Measurements from ENCODE around the gene ZNF564. TPM values are rescaled to one million over a fixed set of nuclear protein-coding genes. Genes with fewer than 3 reads are reported as not detected.

ZNF564 gene
- total RNA-seq, 4 donors from 2014 or later = 16.4 to 25.6 (median 19.6) TPM

DNA sequence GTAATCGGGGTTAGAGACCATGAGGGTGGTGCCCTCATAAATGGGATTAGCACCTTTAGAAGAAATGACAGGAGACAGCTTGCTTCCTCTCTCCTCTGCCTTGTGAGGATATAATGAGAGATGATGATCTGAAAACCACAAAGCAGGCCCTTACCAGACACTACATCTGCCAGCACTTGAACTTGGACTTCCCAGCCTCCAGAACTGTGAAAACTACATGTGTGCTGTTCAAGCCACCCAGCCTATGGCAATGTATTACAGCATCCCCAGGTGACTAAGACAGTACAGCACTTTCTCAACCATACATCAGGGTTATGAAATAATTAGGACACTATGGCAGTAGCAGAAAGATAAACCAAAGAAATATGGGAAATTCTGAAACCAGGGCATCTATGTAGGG lies 7.4 kb downstream of the ZNF564 start:
- DNase-seq = no peak
- Histone ChIP-seq H3K27ac (no peak overlapping the region), H3K9me3 (peaks cover 2 to 11% of the 10 kb centered on the region in 2 donors), H3K4me1 (peaks cover 0 to 4% (median under 1%) of the 10 kb centered on the region in 4 donors), H3K4me3 (no peak overlapping the region), H3K36me3 (peaks cover 0 to 45% (median 15%) of the 10 kb centered on the region in 4 donors), H3K27me3 (no peaks in the 10 kb centered on the region)
- intact Hi-C loops (cut with DNase I; ENCODE audit: low total_unique reads) (no loop called here), in situ Hi-C loops (cut with MboI; ENCODE audit: low pct_ligation_motif_present in 1 of 4, low pct_unique_long_range_greater_than_20kb in 1 of 4, low sequenced_read_pairs in 3 of 4) (no loop called here)
- TF ChIP-seq POLR2AphosphoS5 (IDR thresholded peaks at IDR 0.05) (no peak), EP300 (IDR thresholded peaks at IDR 0.05; ENCODE audit: low read depth) (no peak), POLR2A (IDR thresholded peaks at IDR 0.05) (no peak)
- TF ChIP-seq, protein P1, sequence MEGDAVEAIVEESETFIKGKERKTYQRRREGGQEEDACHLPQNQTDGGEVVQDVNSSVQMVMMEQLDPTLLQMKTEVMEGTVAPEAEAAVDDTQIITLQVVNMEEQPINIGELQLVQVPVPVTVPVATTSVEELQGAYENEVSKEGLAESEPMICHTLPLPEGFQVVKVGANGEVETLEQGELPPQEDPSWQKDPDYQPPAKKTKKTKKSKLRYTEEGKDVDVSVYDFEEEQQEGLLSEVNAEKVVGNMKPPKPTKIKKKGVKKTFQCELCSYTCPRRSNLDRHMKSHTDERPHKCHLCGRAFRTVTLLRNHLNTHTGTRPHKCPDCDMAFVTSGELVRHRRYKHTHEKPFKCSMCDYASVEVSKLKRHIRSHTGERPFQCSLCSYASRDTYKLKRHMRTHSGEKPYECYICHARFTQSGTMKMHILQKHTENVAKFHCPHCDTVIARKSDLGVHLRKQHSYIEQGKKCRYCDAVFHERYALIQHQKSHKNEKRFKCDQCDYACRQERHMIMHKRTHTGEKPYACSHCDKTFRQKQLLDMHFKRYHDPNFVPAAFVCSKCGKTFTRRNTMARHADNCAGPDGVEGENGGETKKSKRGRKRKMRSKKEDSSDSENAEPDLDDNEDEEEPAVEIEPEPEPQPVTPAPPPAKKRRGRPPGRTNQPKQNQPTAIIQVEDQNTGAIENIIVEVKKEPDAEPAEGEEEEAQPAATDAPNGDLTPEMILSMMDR (IDR thresholded peaks at IDR 0.05) = no peak
- 92 to 100% methylated on average over 1 of the region's 1 CpG for WGBS, 2 donors (ENCODE audit: low coverage in 1 of 2)

DNA sequence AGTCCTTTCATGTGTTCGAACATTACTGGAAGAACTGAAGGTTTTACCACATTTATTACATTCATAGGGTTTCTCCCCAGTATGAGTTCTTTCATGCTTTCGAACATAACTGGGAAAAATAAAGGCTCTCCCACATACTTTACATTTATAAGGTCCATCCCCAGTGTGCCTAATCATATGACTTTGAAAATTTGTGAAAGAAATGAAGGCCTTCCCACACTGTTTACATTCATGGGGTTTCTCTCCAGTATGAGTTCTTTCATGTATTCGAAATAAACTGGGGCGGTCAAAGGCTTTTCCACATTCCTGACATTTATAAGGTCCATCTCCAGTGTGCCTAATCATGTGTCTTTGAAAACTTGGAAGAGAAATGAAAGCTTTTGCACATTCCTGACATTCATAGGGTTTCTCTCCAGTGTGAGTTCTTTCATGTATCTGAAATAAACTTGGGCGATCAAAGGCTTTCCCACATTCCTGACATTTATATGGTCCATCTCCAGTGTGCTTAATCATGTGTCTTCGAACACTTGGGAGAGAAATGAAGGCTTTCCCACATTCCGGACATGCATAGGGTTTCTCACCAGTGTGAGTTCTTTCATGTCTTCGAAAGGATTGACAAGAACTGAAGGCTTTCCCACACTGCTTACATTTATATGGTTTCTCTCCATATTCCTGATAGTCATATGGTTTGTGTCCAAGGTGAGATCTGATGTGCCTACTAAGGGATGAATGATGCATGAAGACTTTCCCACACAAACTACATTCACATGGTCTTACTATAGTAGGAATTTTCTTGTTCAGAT lies 24.0 kb downstream of the ZNF564 start:
- Histone ChIP-seq H3K27ac (no peak overlapping the region), H3K4me1 (no peaks in the 10 kb centered on the region), H3K4me3 (peak overlapping the region in 1 of 4 donors; percentile 16), H3K36me3 (peaks cover 17 to 88% (median 48%) of the 10 kb centered on the region in 4 donors), H3K9me3 (peaks cover 94 to 98% of the 10 kb centered on the region in 2 donors), H3K27me3 (no peaks in the 10 kb centered on the region)
- in situ Hi-C loops (cut with MboI; ENCODE audit: low pct_ligation_motif_present in 1 of 4, low pct_unique_long_range_greater_than_20kb in 1 of 4, low sequenced_read_pairs in 3 of 4) (no loop called here), intact Hi-C loops (cut with DNase I; ENCODE audit: low total_unique reads) (no loop called here)
- WGBS, 2 donors (ENCODE audit: low coverage in 1 of 2) = 90 to 95% methylated on average over 6 to 8 of the region's 8 CpGs
- TF ChIP-seq POLR2AphosphoS5 (IDR thresholded peaks at IDR 0.05) (no peak), EP300 (IDR thresholded peaks at IDR 0.05; ENCODE audit: low read depth) (no peak), POLR2A (IDR thresholded peaks at IDR 0.05) (no peak)
- TF ChIP-seq, protein P1 (IDR thresholded peaks at IDR 0.05) = no peak
- no peak for DNase-seq

DNA sequence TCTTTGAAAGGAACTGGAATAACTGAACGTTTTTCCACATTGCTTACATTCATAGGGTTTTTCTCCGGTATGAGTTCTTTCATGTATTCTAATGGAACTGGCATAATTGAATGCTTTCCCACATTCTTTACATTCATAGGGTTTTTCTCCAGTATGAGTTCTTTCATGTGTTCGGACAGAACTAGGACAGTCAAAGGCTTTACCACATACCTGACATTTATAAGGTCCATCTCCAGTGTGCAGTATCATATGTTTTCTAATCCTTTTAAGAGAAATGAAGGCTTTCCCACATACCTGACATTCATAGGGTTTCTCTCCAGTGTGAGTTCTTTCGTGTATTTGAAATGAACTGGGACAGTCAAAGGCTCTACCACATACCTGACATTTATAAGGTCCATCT lies 24.7 kb downstream of the ZNF564 start:
- intact Hi-C loops (cut with DNase I; ENCODE audit: low total_unique reads) = no loop called here
- H3K36me3 ChIP-seq = peaks cover 17 to 83% (median 47%) of the 10 kb centered on the region in 4 donors

DNA sequence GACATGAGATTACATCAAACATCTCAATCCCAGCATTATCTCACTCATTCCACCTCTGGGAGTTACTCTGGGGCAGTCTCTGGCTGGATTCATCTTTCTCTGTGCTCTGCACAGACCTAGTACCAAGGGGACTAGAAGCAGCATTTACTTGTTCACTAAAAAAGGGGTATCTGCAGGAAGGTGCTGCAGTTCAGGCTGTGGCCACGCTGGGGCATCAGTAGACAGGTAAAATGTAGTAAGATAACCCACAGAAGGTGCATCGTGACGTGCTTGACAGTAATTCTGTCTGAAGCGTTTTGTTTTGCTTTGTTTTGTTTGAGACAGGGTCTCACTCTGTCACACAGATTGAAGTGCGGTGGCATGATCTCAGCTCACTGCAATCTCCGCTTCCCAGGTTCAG lies 29.3 kb downstream of the ZNF564 start:
- DNase-seq = no peak
- in situ Hi-C loops (cut with MboI; ENCODE audit: low pct_ligation_motif_present in 1 of 4, low pct_unique_long_range_greater_than_20kb in 1 of 4, low sequenced_read_pairs in 3 of 4) = no loop called here
- Histone ChIP-seq H3K27ac (no peak overlapping the region), H3K36me3 (peaks cover 5 to 45% (median 20%) of the 10 kb centered on the region in 4 donors), H3K4me3 (no peak overlapping the region), H3K9me3 (peaks cover 81 to 96% of the 10 kb centered on the region in 2 donors), H3K27me3 (no peaks in the 10 kb centered on the region), H3K4me1 (no peaks in the 10 kb centered on the region)
- TF ChIP-seq, protein P1 (IDR thresholded peaks at IDR 0.05) = no peak
- TF ChIP-seq POLR2A (IDR thresholded peaks at IDR 0.05) (no peak), POLR2AphosphoS5 (IDR thresholded peaks at IDR 0.05) (no peak), EP300 (IDR thresholded peaks at IDR 0.05; ENCODE audit: low read depth) (no peak)
- intact Hi-C loops (cut with DNase I; ENCODE audit: low total_unique reads) = no loop called here
- 69 to 71% methylated on average over 4 to 6 of the region's 6 CpGs for WGBS, 2 donors (ENCODE audit: low coverage in 1 of 2)

More for the DNA sequence above, 24.7 kb downstream of the ZNF564 start:
- H3K27ac ChIP-seq = no peak overlapping the region
- H3K4me1 ChIP-seq = no peaks in the 10 kb centered on the region
- DNase-seq = no peak
- TF ChIP-seq EP300 (IDR thresholded peaks at IDR 0.05; ENCODE audit: low read depth) (no peak), POLR2A (IDR thresholded peaks at IDR 0.05) (no peak), POLR2AphosphoS5 (IDR thresholded peaks at IDR 0.05) (no peak)
- TF ChIP-seq, protein P1 (IDR thresholded peaks at IDR 0.05) = no peak
- peaks cover 91 to 100% of the 10 kb centered on the region in 2 donors for H3K9me3 ChIP-seq
- 88 to 89% methylated on average over 3 to 4 of the region's 4 CpGs for WGBS, 2 donors (ENCODE audit: low coverage in 1 of 2)
- H3K27me3 ChIP-seq = no peaks in the 10 kb centered on the region
- H3K4me3 ChIP-seq = peak overlapping the region in 1 of 4 donors; percentile 16
- in situ Hi-C loops (cut with MboI; ENCODE audit: low pct_ligation_motif_present in 1 of 4, low pct_unique_long_range_greater_than_20kb in 1 of 4, low sequenced_read_pairs in 3 of 4) = no loop called here
